Lower lobe of right lung (tissue), 2 donors: ENCODE results near the gene KIF25. TPM values are rescaled to one million over a fixed set of nuclear protein-coding genes. Genes with fewer than 3 reads are reported as not detected.

Experiments
- ATAC-seq, 2 donors: fragments of 200-7000 bp; cut with Tn5 transposase; one replicate each; pipeline ENCODE4 v1.9.1; 2020 to 2022; ENCODE audit warnings: mild to moderate bottlenecking in 2 of 2, moderate library complexity in 2 of 2
- DNase-seq: peaks from one replicate; pipeline ENCODE4 v3.0.0-alpha.2; 2020
- H3K27ac ChIP-seq: fragments of 200-600 bp; one replicate; pipeline ENCODE4 v1.8.0; 2022
- H3K27me3 ChIP-seq: fragments of 200-600 bp; one replicate; pipeline ENCODE4 v1.8.0; 2022; ENCODE audit warnings: low read depth
- H3K36me3 ChIP-seq: fragments of 200-600 bp; one replicate; pipeline ENCODE4 v1.8.0; 2022; ENCODE audit warnings: mild to moderate bottlenecking
- H3K4me1 ChIP-seq: fragments of 200-600 bp; one replicate; pipeline ENCODE4 v1.8.0; 2022
- H3K4me3 ChIP-seq: fragments of 200-600 bp; one replicate; pipeline ENCODE4 v1.8.0; 2022; ENCODE audit warnings: mild to moderate bottlenecking
- H3K9me3 ChIP-seq: fragments of 200-600 bp; one replicate; pipeline ENCODE4 v1.8.0; 2022
- intact Hi-C: fragments of 100-400 bp; cut with DNase I; formaldehyde crosslinking; loops from one replicate; pipeline ENCODE4 v1.11.0; 2022
- total RNA-seq: library from RNA; stranded (reverse); fragmentation: NEBNext Ultra II Directional; extraction: Animal tissue kit (Norgen Biotek cat#: 25700); gene quantifications from one replicate; pipeline ENCODE4 v1.2.1, GENCODE V29; 2021
- TF ChIP-seq, protein P1 (sequence below): fragments of 200-600 bp; IDR thresholded peaks from one replicate; pipeline ENCODE4 v1.8.0; 2022; ENCODE audit warnings: antibody characterized with exemption, mild to moderate bottlenecking
- donor health status: DM: no; HTN: yes; CAD: no; lungs with severe emphysema.

KIF25 gene
- total RNA-seq, 1 donor from 2014 or later = 0.56 TPM

DNA sequence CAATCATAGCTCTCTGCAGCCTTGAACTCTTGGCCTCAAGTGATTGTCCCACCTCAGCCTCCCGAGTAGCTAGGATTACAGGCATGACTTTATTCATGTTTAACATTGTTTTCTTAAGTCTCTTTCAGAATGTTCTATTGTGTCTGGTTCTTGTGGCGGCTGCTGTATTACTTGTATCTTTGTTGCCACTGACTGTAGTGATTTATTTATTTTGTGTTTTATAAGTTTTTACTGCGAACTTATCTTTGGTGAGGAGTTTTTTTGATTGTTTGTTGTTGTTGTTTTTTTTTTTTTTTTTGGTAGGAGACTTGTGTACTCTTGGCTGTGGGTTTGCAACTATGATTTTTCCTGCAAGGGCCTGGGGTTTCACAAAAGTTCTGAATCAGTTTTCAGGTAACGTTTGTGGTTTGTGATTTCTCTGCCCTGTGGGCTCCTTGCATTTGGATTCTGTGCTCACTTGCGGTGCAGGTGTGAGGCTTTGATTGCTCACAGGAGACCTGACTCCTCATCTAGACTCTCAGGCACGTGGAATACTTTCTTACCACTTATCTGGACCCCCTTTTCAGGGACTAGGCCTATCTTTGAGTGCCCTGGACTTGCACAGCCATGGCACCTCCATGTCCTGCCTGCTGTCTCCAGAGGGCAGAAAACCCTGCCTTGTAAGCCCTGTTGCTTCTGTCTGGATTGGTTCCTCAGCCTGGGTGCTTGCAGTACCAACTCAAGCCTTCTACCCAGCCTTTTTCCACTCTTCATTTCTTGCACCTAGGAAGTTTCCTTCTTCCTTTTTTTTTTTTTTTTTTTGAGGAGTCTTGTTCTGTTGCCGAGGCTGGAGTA is 25.2 kb downstream of the KIF25 start:
- Histone ChIP-seq H3K27me3 (no peaks in the 10 kb centered on the region), H3K9me3 (no peaks in the 10 kb centered on the region), H3K36me3 (no peaks in the 10 kb centered on the region), H3K4me3 (no peak overlapping the region), H3K27ac (no peak overlapping the region), H3K4me1 (no peaks in the 10 kb centered on the region)
- intact Hi-C loops = no loop called here
- no peak for DNase-seq
- no peak for ATAC-seq
- TF ChIP-seq, protein P1, sequence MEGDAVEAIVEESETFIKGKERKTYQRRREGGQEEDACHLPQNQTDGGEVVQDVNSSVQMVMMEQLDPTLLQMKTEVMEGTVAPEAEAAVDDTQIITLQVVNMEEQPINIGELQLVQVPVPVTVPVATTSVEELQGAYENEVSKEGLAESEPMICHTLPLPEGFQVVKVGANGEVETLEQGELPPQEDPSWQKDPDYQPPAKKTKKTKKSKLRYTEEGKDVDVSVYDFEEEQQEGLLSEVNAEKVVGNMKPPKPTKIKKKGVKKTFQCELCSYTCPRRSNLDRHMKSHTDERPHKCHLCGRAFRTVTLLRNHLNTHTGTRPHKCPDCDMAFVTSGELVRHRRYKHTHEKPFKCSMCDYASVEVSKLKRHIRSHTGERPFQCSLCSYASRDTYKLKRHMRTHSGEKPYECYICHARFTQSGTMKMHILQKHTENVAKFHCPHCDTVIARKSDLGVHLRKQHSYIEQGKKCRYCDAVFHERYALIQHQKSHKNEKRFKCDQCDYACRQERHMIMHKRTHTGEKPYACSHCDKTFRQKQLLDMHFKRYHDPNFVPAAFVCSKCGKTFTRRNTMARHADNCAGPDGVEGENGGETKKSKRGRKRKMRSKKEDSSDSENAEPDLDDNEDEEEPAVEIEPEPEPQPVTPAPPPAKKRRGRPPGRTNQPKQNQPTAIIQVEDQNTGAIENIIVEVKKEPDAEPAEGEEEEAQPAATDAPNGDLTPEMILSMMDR = no peak

GRCh38 chr6:168024951-168025510 is 27.6 kb downstream of the KIF25 start:
- ATAC-seq = no peak
- intact Hi-C loops = no loop called here
- no peak for DNase-seq
- no peak overlapping the region for H3K27ac ChIP-seq
- no peaks in the 10 kb centered on the region for H3K36me3 ChIP-seq
- TF ChIP-seq, protein P1 = no peak
- H3K9me3 ChIP-seq = no peaks in the 10 kb centered on the region
- no peak overlapping the region for H3K4me3 ChIP-seq
- no peaks in the 10 kb centered on the region for H3K27me3 ChIP-seq
- no peaks in the 10 kb centered on the region for H3K4me1 ChIP-seq

DNA sequence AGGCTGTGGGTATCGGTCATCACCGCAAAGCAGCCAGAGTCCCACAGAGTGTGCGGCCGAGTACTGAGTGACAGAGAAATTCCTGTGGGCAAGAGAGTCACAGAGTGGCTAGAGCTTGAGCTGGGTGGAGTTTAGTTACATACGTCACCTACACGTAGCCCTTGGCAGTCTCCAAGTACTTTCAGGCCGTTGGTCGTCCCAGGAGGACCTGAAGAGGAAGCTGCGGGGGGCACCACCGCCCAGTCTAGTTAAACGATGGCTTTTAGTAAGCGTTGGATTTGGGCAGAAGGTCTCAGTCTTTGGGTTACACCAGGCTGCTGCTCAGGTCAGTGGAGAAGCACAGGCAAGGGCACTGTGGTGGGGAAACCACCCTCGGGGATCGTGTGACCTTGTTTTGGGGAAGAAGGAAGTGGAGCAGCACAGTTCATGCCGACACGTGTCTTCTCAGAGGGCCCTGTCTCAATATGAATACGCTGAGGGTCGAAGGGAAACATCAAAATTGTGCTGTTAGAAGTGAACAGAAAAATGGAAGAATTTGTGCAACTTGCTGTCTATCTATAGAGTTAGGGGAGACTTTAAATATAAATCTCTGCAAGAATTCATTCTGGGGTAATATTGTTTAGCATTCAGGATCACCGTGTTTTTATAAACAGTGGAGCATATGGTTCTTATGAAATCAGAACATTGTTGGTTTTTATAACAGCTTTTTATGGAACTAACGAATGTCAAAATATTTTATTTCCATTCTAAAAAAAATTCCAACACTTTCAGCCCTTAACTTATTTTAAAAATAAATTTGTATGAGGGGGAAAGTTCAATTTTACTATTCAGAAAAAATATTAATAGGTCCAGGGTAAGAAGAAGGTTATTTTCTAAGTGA is 28.6 kb downstream of the KIF25 start:
- TF ChIP-seq, protein P1 = no peak
- Histone ChIP-seq H3K4me3 (no peak overlapping the region), H3K4me1 (peaks cover 6% of the 10 kb centered on the region), H3K36me3 (no peaks in the 10 kb centered on the region), H3K27ac (no peak overlapping the region), H3K9me3 (no peaks in the 10 kb centered on the region), H3K27me3 (no peaks in the 10 kb centered on the region)
- ATAC-seq = no peak
- intact Hi-C loops = no loop called here
- no peak for DNase-seq

- no peak for ATAC-seq
- Histone ChIP-seq H3K27me3 (no peaks in the 10 kb centered on the region), H3K4me3 (no peak overlapping the region), H3K9me3 (no peaks in the 10 kb centered on the region), H3K27ac (no peak overlapping the region), H3K4me1 (peaks cover 15% of the 10 kb centered on the region), H3K36me3 (no peaks in the 10 kb centered on the region)
- intact Hi-C loops = no loop called here
- TF ChIP-seq, protein P1 = no peak
- DNase-seq = no peak
These were observed 29.5 kb downstream of the KIF25 start for GRCh38 chr6:168026925-168027324.

- TF ChIP-seq, protein P1 = no peak
- Histone ChIP-seq H3K27me3 (no peaks in the 10 kb centered on the region), H3K4me3 (no peak overlapping the region), H3K36me3 (no peaks in the 10 kb centered on the region), H3K27ac (no peak overlapping the region), H3K9me3 (no peaks in the 10 kb centered on the region), H3K4me1 (peaks cover 19% of the 10 kb centered on the region)
- ATAC-seq (no peak), DNase-seq (no peak)
- intact Hi-C loops = no loop called here
These were observed 30.1 kb downstream of the KIF25 start for GRCh38 chr6:168027521-168027920.
